ENCODE results near the gene ARHGAP4. TPM values are rescaled to one million over a fixed set of nuclear protein-coding genes. Genes with fewer than 3 reads are reported as not detected.

The ARHGAP4 gene
- total RNA-seq, 1 experiment from 2014 or later, result 67.4 TPM

DNA sequence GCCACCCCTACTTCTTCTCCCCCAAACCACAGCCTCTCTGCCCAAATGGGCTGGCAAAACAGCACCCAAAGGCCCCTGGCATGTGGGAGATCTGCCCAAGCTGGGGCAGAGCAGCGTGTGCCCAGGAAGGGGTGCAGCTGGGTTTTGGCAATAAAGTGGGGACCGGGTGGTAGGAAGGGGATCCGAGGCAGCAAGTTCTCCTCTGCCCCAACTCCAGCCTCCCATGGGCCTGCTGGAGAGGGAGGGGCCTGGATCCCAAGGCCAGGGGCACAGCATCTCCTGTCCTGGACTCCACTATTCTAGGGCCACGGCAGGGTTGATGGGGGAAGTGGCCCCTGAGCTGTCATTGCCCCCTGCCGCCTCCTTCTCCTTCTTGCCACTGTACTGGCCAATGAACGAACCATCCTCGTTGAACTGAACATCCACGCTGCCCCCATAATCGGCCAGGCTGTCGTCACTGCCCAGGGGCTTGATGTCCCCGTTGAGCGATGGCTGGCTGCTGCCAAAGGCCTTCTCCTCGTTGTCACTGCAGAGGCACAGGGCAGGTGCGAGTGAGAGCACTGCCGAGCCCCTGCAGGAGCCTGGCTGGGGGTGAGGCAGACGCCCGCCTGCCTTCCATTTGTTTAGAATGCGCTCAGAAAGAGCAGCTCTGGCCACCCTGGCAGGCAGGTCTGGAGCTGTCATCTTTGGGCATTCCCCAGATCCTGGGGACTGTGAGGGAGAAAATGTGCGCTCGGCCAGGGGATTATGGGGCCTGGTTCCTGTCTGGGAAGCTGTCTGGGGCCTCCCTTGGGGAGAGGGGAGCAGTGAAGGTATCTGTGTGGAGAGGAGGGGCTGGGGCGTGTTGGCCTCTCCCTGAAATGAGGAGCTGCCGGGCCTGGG, 63.5 kb downstream of the ARHGAP4 start:
- Histone ChIP-seq H3K27ac (ENCODE audit: low read depth, low read length) (no peak overlapping the region), H3K9me2 (ENCODE audit: insufficient read depth) (no peaks in the 10 kb centered on the region), H3K27me3 (ENCODE audit: insufficient read depth, low read length) (0 out of 2 replicates have a peak, but pooled peaks cover 2% of the 10 kb centered on the region), H3K79me2 (ENCODE audit: insufficient read depth, low read length) (no peaks in the 10 kb centered on the region), H3K4me2 (ENCODE audit: low read length) (no peak overlapping the region), H3K9me3 (ENCODE audit: control insufficient read depth in 1 of 2, insufficient read depth in 1 of 2, low read depth in 1 of 2, low read length in 2 of 2) (no peaks in the 10 kb centered on the region), H4K20me1 (ENCODE audit: insufficient read depth) (no peaks in the 10 kb centered on the region), H2AFZ (ENCODE audit: low read depth, low read length, poor library complexity, severe bottlenecking) (no peak overlapping the region), H3K9ac (ENCODE audit: low read length) (no peak overlapping the region), H3K36me3 (ENCODE audit: control insufficient read depth in 1 of 2, insufficient read depth in 2 of 2, low read length in 2 of 2) (no peaks in the 10 kb centered on the region), H3K4me3 (replicated peaks in 1 of 2; ENCODE audit: low read depth in 1 of 2, low read length in 2 of 2) (no peak overlapping the region), H3K4me1 (ENCODE audit: control insufficient read depth in 1 of 2, insufficient read depth in 2 of 2, low read length in 2 of 2) (no peaks in the 10 kb centered on the region)
- TF ChIP-seq, protein P1, sequence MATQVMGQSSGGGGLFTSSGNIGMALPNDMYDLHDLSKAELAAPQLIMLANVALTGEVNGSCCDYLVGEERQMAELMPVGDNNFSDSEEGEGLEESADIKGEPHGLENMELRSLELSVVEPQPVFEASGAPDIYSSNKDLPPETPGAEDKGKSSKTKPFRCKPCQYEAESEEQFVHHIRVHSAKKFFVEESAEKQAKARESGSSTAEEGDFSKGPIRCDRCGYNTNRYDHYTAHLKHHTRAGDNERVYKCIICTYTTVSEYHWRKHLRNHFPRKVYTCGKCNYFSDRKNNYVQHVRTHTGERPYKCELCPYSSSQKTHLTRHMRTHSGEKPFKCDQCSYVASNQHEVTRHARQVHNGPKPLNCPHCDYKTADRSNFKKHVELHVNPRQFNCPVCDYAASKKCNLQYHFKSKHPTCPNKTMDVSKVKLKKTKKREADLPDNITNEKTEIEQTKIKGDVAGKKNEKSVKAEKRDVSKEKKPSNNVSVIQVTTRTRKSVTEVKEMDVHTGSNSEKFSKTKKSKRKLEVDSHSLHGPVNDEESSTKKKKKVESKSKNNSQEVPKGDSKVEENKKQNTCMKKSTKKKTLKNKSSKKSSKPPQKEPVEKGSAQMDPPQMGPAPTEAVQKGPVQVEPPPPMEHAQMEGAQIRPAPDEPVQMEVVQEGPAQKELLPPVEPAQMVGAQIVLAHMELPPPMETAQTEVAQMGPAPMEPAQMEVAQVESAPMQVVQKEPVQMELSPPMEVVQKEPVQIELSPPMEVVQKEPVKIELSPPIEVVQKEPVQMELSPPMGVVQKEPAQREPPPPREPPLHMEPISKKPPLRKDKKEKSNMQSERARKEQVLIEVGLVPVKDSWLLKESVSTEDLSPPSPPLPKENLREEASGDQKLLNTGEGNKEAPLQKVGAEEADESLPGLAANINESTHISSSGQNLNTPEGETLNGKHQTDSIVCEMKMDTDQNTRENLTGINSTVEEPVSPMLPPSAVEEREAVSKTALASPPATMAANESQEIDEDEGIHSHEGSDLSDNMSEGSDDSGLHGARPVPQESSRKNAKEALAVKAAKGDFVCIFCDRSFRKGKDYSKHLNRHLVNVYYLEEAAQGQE (IDR thresholded peaks at IDR 0.05; ENCODE audit: low read depth), result no peak
- TF ChIP-seq EZH2phosphoT487 (IDR thresholded peaks at IDR 0.05; ENCODE audit: borderline replicate concordance) (no peak), CBX3 (IDR thresholded peaks at IDR 0.05; ENCODE audit: low read depth) (no peak), TCF7L2 (IDR thresholded peaks at IDR 0.05; ENCODE audit: borderline replicate concordance, extremely low read depth, insufficient read depth, insufficient read length) (no peak), ZFX (IDR thresholded peaks at IDR 0.05) (no peak), ZNF274 (IDR thresholded peaks at IDR 0.05; ENCODE audit: low read depth, low read length) (no peak), SIN3A (IDR thresholded peaks at IDR 0.05; ENCODE audit: low read depth) (no peak), SP1 (IDR thresholded peaks at IDR 0.05; ENCODE audit: low read depth) (no peak), CEBPB (IDR thresholded peaks at IDR 0.05; ENCODE audit: low read depth) (no peak), YY1 (IDR thresholded peaks at IDR 0.05; ENCODE audit: extremely low read depth, insufficient replicate concordance, low read depth, low read length) (no peak)
- TF ChIP-seq, protein P2, sequence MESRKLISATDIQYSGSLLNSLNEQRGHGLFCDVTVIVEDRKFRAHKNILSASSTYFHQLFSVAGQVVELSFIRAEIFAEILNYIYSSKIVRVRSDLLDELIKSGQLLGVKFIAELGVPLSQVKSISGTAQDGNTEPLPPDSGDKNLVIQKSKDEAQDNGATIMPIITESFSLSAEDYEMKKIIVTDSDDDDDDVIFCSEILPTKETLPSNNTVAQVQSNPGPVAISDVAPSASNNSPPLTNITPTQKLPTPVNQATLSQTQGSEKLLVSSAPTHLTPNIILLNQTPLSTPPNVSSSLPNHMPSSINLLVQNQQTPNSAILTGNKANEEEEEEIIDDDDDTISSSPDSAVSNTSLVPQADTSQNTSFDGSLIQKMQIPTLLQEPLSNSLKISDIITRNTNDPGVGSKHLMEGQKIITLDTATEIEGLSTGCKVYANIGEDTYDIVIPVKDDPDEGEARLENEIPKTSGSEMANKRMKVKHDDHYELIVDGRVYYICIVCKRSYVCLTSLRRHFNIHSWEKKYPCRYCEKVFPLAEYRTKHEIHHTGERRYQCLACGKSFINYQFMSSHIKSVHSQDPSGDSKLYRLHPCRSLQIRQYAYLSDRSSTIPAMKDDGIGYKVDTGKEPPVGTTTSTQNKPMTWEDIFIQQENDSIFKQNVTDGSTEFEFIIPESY (IDR thresholded peaks at IDR 0.05; ENCODE audit: extremely low read depth, insufficient replicate concordance, low read length), result no peak
- TF ChIP-seq, protein P3, sequence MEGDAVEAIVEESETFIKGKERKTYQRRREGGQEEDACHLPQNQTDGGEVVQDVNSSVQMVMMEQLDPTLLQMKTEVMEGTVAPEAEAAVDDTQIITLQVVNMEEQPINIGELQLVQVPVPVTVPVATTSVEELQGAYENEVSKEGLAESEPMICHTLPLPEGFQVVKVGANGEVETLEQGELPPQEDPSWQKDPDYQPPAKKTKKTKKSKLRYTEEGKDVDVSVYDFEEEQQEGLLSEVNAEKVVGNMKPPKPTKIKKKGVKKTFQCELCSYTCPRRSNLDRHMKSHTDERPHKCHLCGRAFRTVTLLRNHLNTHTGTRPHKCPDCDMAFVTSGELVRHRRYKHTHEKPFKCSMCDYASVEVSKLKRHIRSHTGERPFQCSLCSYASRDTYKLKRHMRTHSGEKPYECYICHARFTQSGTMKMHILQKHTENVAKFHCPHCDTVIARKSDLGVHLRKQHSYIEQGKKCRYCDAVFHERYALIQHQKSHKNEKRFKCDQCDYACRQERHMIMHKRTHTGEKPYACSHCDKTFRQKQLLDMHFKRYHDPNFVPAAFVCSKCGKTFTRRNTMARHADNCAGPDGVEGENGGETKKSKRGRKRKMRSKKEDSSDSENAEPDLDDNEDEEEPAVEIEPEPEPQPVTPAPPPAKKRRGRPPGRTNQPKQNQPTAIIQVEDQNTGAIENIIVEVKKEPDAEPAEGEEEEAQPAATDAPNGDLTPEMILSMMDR (IDR thresholded peaks at IDR 0.05 in 2 of 3, conservative IDR thresholded peaks at IDR 0.05 in 1 of 3; ENCODE audit: borderline replicate concordance in 1 of 3, insufficient read depth in 1 of 3, low read depth in 2 of 3, low read length in 2 of 3), result no peak
- no peak for ATAC-seq
- BruUV-seq (replicated peaks), result no TSS peak
- ChIA-PET RAD21 (ENCODE audit: low non-redundant PET in 1 of 2, low total read pairs in 2 of 2, uncharacterized antibody in 2 of 2, unreplicated experiment in 2 of 2) (no interaction called here), CTCF (no interaction called here), POLR2A (no interaction called here)
- intact Hi-C loops (cut with micrococcal nuclease), result no loop called here
- no peak for DNase-seq (ENCODE audit: low read depth, low spot score)
